ENCODE measurements around the gene POU2F1.

- no peak for TF ChIP-seq PKNOX1 (IDR thresholded peaks at IDR 0.05)
- no peak for TF ChIP-seq ARNT (IDR thresholded peaks at IDR 0.05)
- TF ChIP-seq CTBP1 (IDR thresholded peaks at IDR 0.05; ENCODE audit: borderline replicate concordance): no peak
- TF ChIP-seq TARDBP (IDR thresholded peaks at IDR 0.05): no peak
- TF ChIP-seq SP1 (IDR thresholded peaks at IDR 0.05): no peak
- TF ChIP-seq LEF1 (IDR thresholded peaks at IDR 0.05; ENCODE audit: borderline replicate concordance): no peak
Measured at GRCh38 chr1:167423684-167424619, 203.3 kb downstream of the POU2F1 start.

Data from HEK293T (cell line).